Vagina (tissue), 2 donors: ENCODE data around the gene ALDH8A1.

ENCODE experiments used
- POLR2AphosphoS5 ChIP-seq, 2 donors: sonication (generic); formaldehyde crosslinking; IDR thresholded peaks; one replicate each; pipeline ENCODE4 v1.9.0; 2017; ENCODE audit warnings: antibody characterized with exemption in 2 of 2, mild to moderate bottlenecking in 2 of 2, low read depth in 1 of 2; ENCODE audit not compliant: insufficient read depth in 1 of 2
- TF ChIP-seq, protein P1 (sequence below), 3 experiments: fragments of 450-650 bp in 2 of 3; fragments of 200-600 bp in 1 of 3; sonication (generic) in 1 of 3; IDR thresholded peaks; one replicate each; pipeline ENCODE4 v1.5.1; 2017 to 2019; ENCODE audit warnings: antibody characterized with exemption in 3 of 3, mild to moderate bottlenecking in 2 of 3, moderate library complexity in 2 of 3

DNA sequence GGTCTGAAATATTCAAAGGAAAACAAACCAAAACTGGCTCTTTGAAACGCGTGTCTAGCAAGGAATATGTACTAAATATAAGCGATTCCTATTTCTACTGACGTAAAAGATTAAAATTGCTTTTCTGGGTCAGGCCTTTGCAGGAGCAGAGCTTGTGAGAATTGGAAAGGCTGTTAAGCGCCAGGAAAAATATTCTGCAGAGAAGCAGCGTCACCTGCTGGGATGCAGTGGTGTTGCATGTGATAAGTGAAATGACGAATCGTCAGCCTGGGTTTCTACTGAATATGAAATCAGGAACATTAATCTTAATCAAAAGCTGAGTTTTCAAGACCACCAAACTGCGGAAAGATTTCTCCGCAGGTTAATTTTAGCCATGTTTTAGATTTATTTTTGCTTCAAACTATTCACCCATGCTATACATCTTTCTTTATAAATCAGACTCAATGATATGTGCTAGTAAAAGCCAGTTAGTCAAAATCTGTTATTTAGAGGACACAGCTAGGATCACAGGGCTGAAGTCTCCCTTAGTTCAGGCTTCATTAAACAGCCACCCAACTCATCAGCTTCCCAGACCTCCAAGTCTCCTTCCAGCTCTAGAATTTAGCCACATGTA lies 67.4 kb downstream of the ALDH8A1 start:
- TF ChIP-seq, protein P1, sequence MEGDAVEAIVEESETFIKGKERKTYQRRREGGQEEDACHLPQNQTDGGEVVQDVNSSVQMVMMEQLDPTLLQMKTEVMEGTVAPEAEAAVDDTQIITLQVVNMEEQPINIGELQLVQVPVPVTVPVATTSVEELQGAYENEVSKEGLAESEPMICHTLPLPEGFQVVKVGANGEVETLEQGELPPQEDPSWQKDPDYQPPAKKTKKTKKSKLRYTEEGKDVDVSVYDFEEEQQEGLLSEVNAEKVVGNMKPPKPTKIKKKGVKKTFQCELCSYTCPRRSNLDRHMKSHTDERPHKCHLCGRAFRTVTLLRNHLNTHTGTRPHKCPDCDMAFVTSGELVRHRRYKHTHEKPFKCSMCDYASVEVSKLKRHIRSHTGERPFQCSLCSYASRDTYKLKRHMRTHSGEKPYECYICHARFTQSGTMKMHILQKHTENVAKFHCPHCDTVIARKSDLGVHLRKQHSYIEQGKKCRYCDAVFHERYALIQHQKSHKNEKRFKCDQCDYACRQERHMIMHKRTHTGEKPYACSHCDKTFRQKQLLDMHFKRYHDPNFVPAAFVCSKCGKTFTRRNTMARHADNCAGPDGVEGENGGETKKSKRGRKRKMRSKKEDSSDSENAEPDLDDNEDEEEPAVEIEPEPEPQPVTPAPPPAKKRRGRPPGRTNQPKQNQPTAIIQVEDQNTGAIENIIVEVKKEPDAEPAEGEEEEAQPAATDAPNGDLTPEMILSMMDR (IDR thresholded peaks at IDR 0.05), result peak; percentile 48 to 97 (median 55)
- no peak for TF ChIP-seq POLR2AphosphoS5 (IDR thresholded peaks at IDR 0.05; ENCODE audit: insufficient read depth in 1 of 2, low read depth in 1 of 2)
